DOHH2 (cell line): ENCODE data around the gene KIF13A.
"Not testable (repeated sequence)": the region's sequence is repeated elsewhere in the genome, so short reads cannot be mapped to it uniquely, and the experiment has no call there.

Experiments
- CTCF ChIP-seq: fragments of 200-600 bp; sonication (generic); IDR thresholded peaks from one replicate; pipeline ENCODE4 v1.5.1; 2014; ENCODE audit warnings: antibody characterized with exemption, mild to moderate bottlenecking, low read depth, low read length; ENCODE audit not compliant: poor library complexity, severe bottlenecking
- EZH2phosphoT487 ChIP-seq: fragments of 200-600 bp; sonication (generic); IDR thresholded peaks from 2 replicates; pipeline ENCODE4 v1.6.1; 2017; ENCODE audit warnings: borderline replicate concordance, mild to moderate bottlenecking, antibody characterized with exemption, low read length, moderate library complexity, mixed read lengths

- TF ChIP-seq CTCF, EZH2phosphoT487: not testable (repeated sequence)
These were observed 97.7 kb downstream of the KIF13A start for GRCh38 chr6:17889777-17890176.
